Large intestine (tissue), 3 donors: ENCODE data around the gene TTC34. TPM values are rescaled to one million over a fixed set of nuclear protein-coding genes. Genes with fewer than 3 reads are reported as not detected.
A peak's percentile ranks its signal among the peaks of the same experiment; 100 is the strongest.
"Not testable (repeated sequence)": the region's sequence is repeated elsewhere in the genome, so short reads cannot be mapped to it uniquely, and the experiment has no call there.

Experiments
- DNase-seq, 2 donors: peaks; one replicate each; pipeline versions ENCODE4 v3.0.0 to v3.0.0-alpha.2; 2013
- H3K27ac ChIP-seq: one replicate; pipeline ENCODE4 v1.5.1; 2013; ENCODE audit warnings: low read length
- H3K27me3 ChIP-seq: 2 replicates; pipeline ENCODE4 v1.6.1; 2013; ENCODE audit warnings: low read length; ENCODE audit not compliant: control insufficient read depth, insufficient read depth
- H3K36me3 ChIP-seq: 2 replicates; pipeline ENCODE4 v1.6.1; 2013; ENCODE audit warnings: low read length; ENCODE audit not compliant: control insufficient read depth, insufficient read depth
- H3K4me1 ChIP-seq: one replicate; pipeline ENCODE4 v1.6.1; 2013; ENCODE audit warnings: low read length; ENCODE audit not compliant: control insufficient read depth, insufficient read depth
- H3K4me3 ChIP-seq: one replicate; pipeline ENCODE4 v1.5.1; 2013; ENCODE audit warnings: low read length
- H3K9me3 ChIP-seq: one replicate; pipeline ENCODE4 v1.6.1; 2013; ENCODE audit warnings: mild to moderate bottlenecking, low read depth, low read length, moderate library complexity; ENCODE audit not compliant: control insufficient read depth
- WGBS: methylation state at CpG from one replicate; pipeline ENCODE4 v1.1.5; 2013; ENCODE audit warnings: low lambda C conversion rate; ENCODE audit not compliant: insufficient coverage; 5-methylcytosine and 5-hydroxymethylcytosine counted together
- polyA plus RNA-seq: library from polyadenylated mRNA; unstranded; fragments of 120-200 nt; gene quantifications from one replicate; pipeline ENCODE4 v1.2.1, GENCODE V29; 2013

The TTC34 gene
- polyA plus RNA-seq, 1 donor, result 1.5 TPM

DNA sequence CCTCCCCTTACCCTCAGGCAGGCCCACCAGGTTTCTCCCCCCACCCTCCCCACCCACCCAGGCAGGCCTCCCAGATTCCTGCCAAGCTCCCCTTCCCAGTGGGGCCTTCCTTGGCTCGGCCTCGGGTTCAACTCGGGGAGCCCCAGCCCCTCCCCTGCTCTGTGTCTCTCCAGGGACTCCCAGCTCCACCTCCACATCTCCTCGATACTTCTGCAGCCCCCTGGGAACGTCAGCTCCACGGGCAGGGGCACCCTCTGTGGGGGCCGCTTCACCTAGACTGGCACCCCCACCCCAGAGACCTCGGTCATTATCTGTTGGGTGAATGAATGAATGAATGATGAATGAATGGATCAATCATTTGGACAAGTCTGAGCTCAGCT lies 169.5 kb downstream of the TTC34 start:
- Histone ChIP-seq H3K9me3 (peaks cover 13% of the 10 kb centered on the region), H3K4me1 (peaks cover 52% of the 10 kb centered on the region), H3K36me3 (no peaks in the 10 kb centered on the region), H3K27me3 (peaks cover 26% of the 10 kb centered on the region), H3K4me3 (no peak overlapping the region), H3K27ac (peak overlapping the region; percentile 83)
- WGBS, result no CpG with 5 or more reads among the region's 8 CpGs
- no peak for DNase-seq

GRCh38 chr1:2631136-2632050 lies 170.1 kb downstream of the TTC34 start:
- Histone ChIP-seq H3K4me1 (peaks cover 52% of the 10 kb centered on the region), H3K27ac (peak overlapping the region; percentile 83), H3K9me3 (peaks cover 6% of the 10 kb centered on the region), H3K36me3 (no peaks in the 10 kb centered on the region), H3K4me3 (no peak overlapping the region), H3K27me3 (peaks cover 30% of the 10 kb centered on the region)
- peak; percentile 89 to 96 for DNase-seq
- 0% methylated on average over 3 of the region's 24 CpGs for WGBS

DNA sequence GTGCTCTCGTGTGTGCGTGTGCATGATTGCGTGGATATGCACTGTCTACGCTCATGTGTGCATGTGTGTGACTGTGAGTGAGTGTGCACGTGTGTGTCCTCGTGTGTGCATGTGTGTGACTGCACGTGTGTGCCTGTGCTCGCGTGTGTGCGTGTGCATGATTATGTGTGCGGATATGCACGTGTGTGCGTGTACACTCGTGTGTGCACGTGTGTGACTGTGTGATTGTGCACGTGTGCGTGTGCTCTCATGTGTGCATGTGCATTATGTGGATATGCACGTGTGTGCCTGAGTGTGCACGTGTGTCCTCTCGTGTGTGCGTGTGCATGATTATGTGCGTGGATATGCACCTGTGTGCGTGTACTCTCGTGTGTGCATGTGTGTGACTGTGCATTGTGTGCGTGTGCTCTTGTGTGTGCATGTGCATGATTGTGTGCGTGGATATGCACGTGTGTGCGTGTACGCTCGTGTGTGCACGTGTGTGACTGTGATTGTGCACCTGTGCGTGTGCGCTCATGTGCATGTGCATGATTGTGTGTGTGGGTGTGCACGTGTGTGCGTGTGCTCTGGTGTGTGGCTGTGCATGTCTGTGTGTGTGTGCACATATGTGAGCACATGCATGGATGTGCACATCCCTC lies 170.9 kb downstream of the TTC34 start:
- peaks cover 35% of the 10 kb centered on the region for H3K27me3 ChIP-seq

GRCh38 chr1:2629627-2630497 lies 171.6 kb downstream of the TTC34 start:
- no peaks in the 10 kb centered on the region for H3K36me3 ChIP-seq
- H3K4me1 ChIP-seq, result peaks cover 52% of the 10 kb centered on the region
- WGBS, result no CpG with 5 or more reads among the region's 23 CpGs
- no peak overlapping the region for H3K27ac ChIP-seq
- no peak for DNase-seq
- H3K27me3 ChIP-seq, result peaks cover 35% of the 10 kb centered on the region
- H3K4me3 ChIP-seq, result no peak overlapping the region
- peaks cover 3% of the 10 kb centered on the region for H3K9me3 ChIP-seq

More for the DNA sequence above, 170.9 kb downstream of the TTC34 start:
- Histone ChIP-seq H3K36me3 (no peaks in the 10 kb centered on the region), H3K27ac (peak overlapping the region; percentile 83), H3K4me3 (no peak overlapping the region), H3K9me3 (peaks cover 3% of the 10 kb centered on the region), H3K4me1 (peaks cover 52% of the 10 kb centered on the region)
- WGBS, result no CpG with 5 or more reads among the region's 35 CpGs
- no peak for DNase-seq

- H3K4me3 ChIP-seq, result peak overlapping the region; percentile 28
- WGBS, result no CpG with 5 or more reads among the region's 64 CpGs
These were observed 172.4 kb downstream of the TTC34 start for GRCh38 chr1:2628933-2629626.

GRCh38 chr1:2628191-2628932 lies 173.1 kb downstream of the TTC34 start:
- WGBS, result no CpG with 5 or more reads among the region's 46 CpGs
- DNase-seq, result peak in 1 of 2 donors; percentile 59
- H3K27me3 ChIP-seq, result peaks cover 35% of the 10 kb centered on the region
- H3K36me3 ChIP-seq, result no peaks in the 10 kb centered on the region
- H3K4me1 ChIP-seq, result peaks cover 46% of the 10 kb centered on the region
- H3K9me3 ChIP-seq, result peaks cover 3% of the 10 kb centered on the region
- H3K4me3 ChIP-seq, result peak overlapping the region; percentile 28
- H3K27ac ChIP-seq, result no peak overlapping the region

More at GRCh38 chr1:2628933-2629626, 172.4 kb downstream of the TTC34 start:
- Histone ChIP-seq H3K9me3 (peaks cover 3% of the 10 kb centered on the region), H3K4me1 (peaks cover 52% of the 10 kb centered on the region), H3K27me3 (peaks cover 35% of the 10 kb centered on the region), H3K36me3 (no peaks in the 10 kb centered on the region), H3K27ac (no peak overlapping the region)
- DNase-seq, result peak in 1 of 2 donors; percentile 58

- no peak overlapping the region for H3K27ac ChIP-seq
- no peak for DNase-seq
- H3K4me1 ChIP-seq, result peaks cover 40% of the 10 kb centered on the region
- WGBS, result no CpG with 5 or more reads among the region's 6 CpGs
- H3K9me3 ChIP-seq, result peaks cover 3% of the 10 kb centered on the region
- no peaks in the 10 kb centered on the region for H3K36me3 ChIP-seq
- no peak overlapping the region for H3K4me3 ChIP-seq
- peaks cover 35% of the 10 kb centered on the region for H3K27me3 ChIP-seq
These were observed 173.7 kb downstream of the TTC34 start for GRCh38 chr1:2627746-2628145.

DNA sequence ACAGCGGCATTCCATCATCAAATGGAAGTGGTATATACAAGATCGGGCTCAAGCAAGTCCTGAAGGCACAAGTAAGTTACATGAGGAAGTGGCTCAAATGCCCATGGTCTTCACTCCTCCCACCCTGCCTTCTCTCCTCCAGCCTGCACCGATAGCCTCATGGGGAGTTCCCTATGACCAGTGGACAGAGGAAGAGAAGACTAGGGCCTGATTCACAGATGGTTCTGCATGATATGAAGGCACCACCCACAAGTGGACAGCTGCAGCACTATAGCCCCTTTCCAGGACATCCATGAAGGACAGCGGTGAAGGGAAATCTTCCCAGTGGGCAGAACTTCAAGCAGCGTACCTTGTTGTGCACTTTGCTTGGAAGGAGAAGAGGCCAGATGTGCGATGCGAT lies 175.7 kb downstream of the TTC34 start:
- not testable (repeated sequence) for H3K36me3 ChIP-seq, H3K4me3 ChIP-seq, H3K27ac ChIP-seq, DNase-seq, H3K9me3 ChIP-seq
- WGBS, result no CpG with 5 or more reads among the region's 7 CpGs
- peaks cover 20% of the 10 kb centered on the region for H3K4me1 ChIP-seq
- peaks cover 35% of the 10 kb centered on the region for H3K27me3 ChIP-seq

DNA sequence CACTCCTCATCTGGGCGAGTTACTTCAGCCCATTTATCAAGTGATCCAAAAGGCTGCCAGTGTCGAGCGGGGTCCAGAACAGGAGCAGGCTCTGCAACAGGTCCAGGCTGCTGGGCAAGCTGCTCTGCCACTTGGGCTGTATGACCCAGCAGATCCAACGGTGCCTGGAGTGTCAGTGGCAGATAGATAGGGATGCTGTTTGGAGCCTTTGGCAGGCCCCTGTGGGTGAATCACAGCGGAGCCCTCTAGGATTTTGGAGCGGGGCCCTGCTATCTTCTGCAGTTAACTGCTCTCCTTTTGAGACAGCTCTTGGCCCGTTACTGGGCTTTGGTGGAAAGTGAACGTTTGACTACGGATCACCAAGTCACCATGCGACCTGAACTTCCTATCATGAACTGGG lies 176.2 kb downstream of the TTC34 start:
- Histone ChIP-seq H3K36me3 (no peaks in the 10 kb centered on the region), H3K27ac (no peak overlapping the region), H3K9me3 (peaks cover 3% of the 10 kb centered on the region), H3K4me3 (no peak overlapping the region), H3K27me3 (peaks cover 35% of the 10 kb centered on the region), H3K4me1 (peaks cover 16% of the 10 kb centered on the region)
- WGBS, result no CpG with 5 or more reads among the region's 10 CpGs
- no peak for DNase-seq
